Mesendoderm (in vitro differentiated cells): ENCODE measurements around the gene TCEA3.

Experiments
- DNase-seq: peaks from one replicate; pipeline ENCODE4 v3.0.0; 2013
- H2AK5ac ChIP-seq: 2 replicates; pipeline ENCODE4 v1.6.1; 2013; ENCODE audit warnings: low read length, inconsistent platforms
- H2BK120ac ChIP-seq: 2 replicates; pipeline ENCODE4 v1.6.1; 2013; ENCODE audit warnings: low read depth, mild to moderate bottlenecking, low read length, moderate library complexity, mixed read lengths
- H2BK15ac ChIP-seq: replicated peaks from 2 replicates; pipeline ENCODE4 v1.6.1; 2013; ENCODE audit warnings: low read depth, mild to moderate bottlenecking, moderate library complexity
- H2BK5ac ChIP-seq: 2 replicates; pipeline ENCODE4 v1.6.1; 2013; ENCODE audit warnings: low read length, inconsistent platforms
- H3K18ac ChIP-seq: 2 replicates; pipeline ENCODE4 v1.6.1; 2013; ENCODE audit warnings: mild to moderate bottlenecking, low read length, mixed read lengths
- H3K23ac ChIP-seq: one replicate; pipeline ENCODE4 v1.6.1; 2013; ENCODE audit warnings: low read length
- H3K27ac ChIP-seq: 2 replicates; pipeline ENCODE4 v1.5.1; 2013; ENCODE audit warnings: low read depth, mild to moderate bottlenecking, inconsistent platforms, low read length, moderate library complexity
- H3K27me3 ChIP-seq: 2 replicates; pipeline ENCODE4 v1.6.1; 2013; ENCODE audit warnings: low read length, control low read depth, mild to moderate bottlenecking, inconsistent platforms; ENCODE audit not compliant: insufficient read depth, poor library complexity
- H3K36me3 ChIP-seq: 2 replicates; pipeline ENCODE4 v1.6.1; 2013; ENCODE audit warnings: low read length, inconsistent platforms; ENCODE audit not compliant: control insufficient read depth, insufficient read depth
- H3K4ac ChIP-seq: one replicate; pipeline ENCODE4 v1.6.1; 2013; ENCODE audit warnings: low read depth, mild to moderate bottlenecking, low read length, moderate library complexity
- H3K4me1 ChIP-seq: 2 replicates; pipeline ENCODE4 v1.6.1; 2013; ENCODE audit warnings: low read depth, low read length, inconsistent platforms; ENCODE audit not compliant: control insufficient read depth
- H3K4me2 ChIP-seq: 2 replicates; pipeline ENCODE4 v1.6.1; 2013; ENCODE audit warnings: low read length
- H3K4me3 ChIP-seq: 2 replicates; pipeline ENCODE4 v1.5.1; 2013; ENCODE audit warnings: mild to moderate bottlenecking, low read length
- H3K56ac ChIP-seq: one replicate; pipeline ENCODE4 v1.6.1; 2013; ENCODE audit warnings: low read length
- H3K79me1 ChIP-seq: 2 replicates; pipeline ENCODE4 v1.6.1; 2013; ENCODE audit warnings: low read length, inconsistent platforms
- H3K79me2 ChIP-seq: 2 replicates; pipeline ENCODE4 v1.6.1; 2013; ENCODE audit warnings: mild to moderate bottlenecking, low read length; ENCODE audit not compliant: control insufficient read depth, insufficient read depth
- H3K9ac ChIP-seq: 2 replicates; pipeline ENCODE4 v1.6.1; 2013; ENCODE audit warnings: low read length, inconsistent platforms
- H4K5ac ChIP-seq: one replicate; pipeline ENCODE4 v1.6.1; 2013; ENCODE audit warnings: low read length
- H4K8ac ChIP-seq: one replicate; pipeline ENCODE4 v1.6.1; 2013; ENCODE audit warnings: low read depth, mild to moderate bottlenecking, control low read depth, low read length, moderate library complexity
- WGBS: extraction: QIAGEN DNeasy Blood & Tissue Kit; methylation state at CpG from one replicate; pipeline ENCODE4 v1.1.7; 2013; ENCODE audit warnings: low lambda C conversion rate, missing lambda C conversion rate; ENCODE audit not compliant: insufficient coverage; ENCODE audit errors: extremely low coverage; 5-methylcytosine and 5-hydroxymethylcytosine counted together

TCEA3 gene

DNA sequence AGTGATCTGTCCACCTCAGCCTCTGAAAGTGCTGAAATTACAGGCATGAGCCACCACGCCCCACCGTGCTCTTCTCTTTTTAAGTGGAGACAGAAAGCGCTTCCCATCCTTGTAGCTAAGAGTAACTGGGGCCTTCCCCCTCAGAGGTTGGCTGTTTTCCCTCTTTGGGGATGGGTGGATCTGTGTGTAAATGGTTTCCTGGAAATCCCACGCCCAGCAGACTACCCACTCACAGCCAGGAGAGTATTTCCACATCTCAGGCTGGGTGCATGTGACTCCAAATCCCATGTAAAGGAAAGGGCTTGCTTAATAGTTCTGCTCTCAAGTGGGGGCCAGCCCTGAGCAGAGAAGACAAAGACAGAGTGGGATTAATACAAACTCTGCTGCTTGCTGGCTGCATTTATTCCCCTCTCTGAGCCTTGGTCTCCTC lies 19.6 kb upstream of the TCEA3 start:
- Histone ChIP-seq H3K27ac (no peak overlapping the region), H4K5ac (no peak overlapping the region), H3K27me3 (no peaks in the 10 kb centered on the region), H3K23ac (no peak overlapping the region), H3K18ac (no peak overlapping the region), H3K9ac (no peak overlapping the region), H3K79me2 (no peaks in the 10 kb centered on the region), H3K4me1 (no peaks in the 10 kb centered on the region), H2AK5ac (no peak overlapping the region), H3K4me3 (no peak overlapping the region), H4K8ac (no peak overlapping the region), H2BK5ac (no peak overlapping the region), H3K4ac (no peak overlapping the region), H3K36me3 (peaks cover 3% of the 10 kb centered on the region), H3K56ac (no peak overlapping the region), H3K4me2 (no peak overlapping the region), H3K79me1 (no peaks in the 10 kb centered on the region), H2BK15ac (no peak overlapping the region), H2BK120ac (no peak overlapping the region)
- no CpG with 5 or more reads among the region's 4 CpGs for WGBS
- DNase-seq = no peak

DNA sequence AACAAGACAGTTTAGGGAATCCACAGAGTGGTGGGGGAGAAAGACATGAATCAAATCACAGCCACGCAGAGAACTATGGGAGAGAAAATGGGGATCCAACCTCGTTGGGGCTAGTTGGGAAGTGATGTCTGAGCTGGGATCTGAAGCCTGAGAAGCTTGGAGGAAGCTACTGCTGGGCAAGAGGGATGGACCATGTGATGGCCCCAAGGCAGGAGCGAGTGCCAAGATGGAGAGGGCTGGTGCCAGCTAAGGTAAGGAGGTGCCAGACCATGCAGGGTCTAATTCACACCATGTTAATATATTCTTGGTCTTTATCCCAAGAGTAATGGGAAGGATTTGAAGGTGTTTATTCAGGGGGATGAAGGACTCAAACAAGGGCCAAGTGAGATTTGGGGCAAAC lies 18.2 kb upstream of the TCEA3 start:
- no peaks in the 10 kb centered on the region for H3K4me1 ChIP-seq
- no peak overlapping the region for H2BK15ac ChIP-seq
- H3K79me2 ChIP-seq = no peaks in the 10 kb centered on the region
- H3K4ac ChIP-seq = no peak overlapping the region
- H2BK120ac ChIP-seq = no peak overlapping the region
- WGBS = no CpG with 5 or more reads among the region's 3 CpGs
- H2AK5ac ChIP-seq = no peak overlapping the region
- H3K27me3 ChIP-seq = no peaks in the 10 kb centered on the region
- no peak overlapping the region for H3K27ac ChIP-seq
- no peaks in the 10 kb centered on the region for H3K79me1 ChIP-seq
- H3K23ac ChIP-seq = no peak overlapping the region
- no peak overlapping the region for H4K8ac ChIP-seq
- peaks cover 2% of the 10 kb centered on the region for H3K36me3 ChIP-seq
- H3K4me3 ChIP-seq = no peak overlapping the region
- no peak for DNase-seq
- H2BK5ac ChIP-seq = no peak overlapping the region
- H3K4me2 ChIP-seq = no peak overlapping the region
- H3K18ac ChIP-seq = no peak overlapping the region
- no peak overlapping the region for H3K56ac ChIP-seq
- H4K5ac ChIP-seq = no peak overlapping the region
- H3K9ac ChIP-seq = no peak overlapping the region

DNA sequence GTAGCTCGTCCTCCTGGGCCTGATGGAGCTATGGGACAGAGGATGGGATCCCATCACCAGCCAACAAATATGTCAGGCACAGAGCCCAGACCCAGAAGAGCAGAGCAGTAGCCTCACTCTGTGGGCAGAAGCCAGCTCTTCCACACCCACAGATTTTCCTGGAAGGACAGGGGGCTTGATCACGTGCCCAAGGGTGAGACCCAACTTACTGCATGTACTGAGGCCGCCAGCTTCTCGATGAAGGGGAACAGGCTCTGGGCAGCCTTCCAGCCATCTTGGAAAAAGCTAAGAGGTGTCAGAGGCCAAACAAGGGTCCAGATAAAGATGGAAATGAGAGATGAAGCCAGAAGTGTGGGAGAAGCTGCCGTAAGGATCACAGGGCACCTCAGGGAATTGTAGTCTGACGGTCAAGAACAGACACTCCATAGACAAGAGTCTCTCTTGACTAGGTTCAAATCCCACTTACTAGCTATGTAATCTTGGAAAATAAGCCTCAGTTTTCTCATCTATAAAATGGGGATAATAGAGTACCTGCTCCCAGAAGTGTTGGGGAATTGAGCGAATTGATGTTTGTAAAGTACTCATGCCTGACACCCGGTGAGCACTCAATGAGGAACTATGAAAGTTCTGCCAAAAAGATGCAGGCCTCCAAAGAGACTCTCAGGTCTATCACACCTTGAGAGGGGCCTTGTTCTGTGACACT lies 17.0 kb upstream of the TCEA3 start:
- no peak overlapping the region for H3K4ac ChIP-seq
- H2BK120ac ChIP-seq = no peak overlapping the region
- no peak overlapping the region for H3K56ac ChIP-seq
- H2BK5ac ChIP-seq = no peak overlapping the region
- peaks cover 2% of the 10 kb centered on the region for H3K36me3 ChIP-seq
- H3K23ac ChIP-seq = no peak overlapping the region
- no peak overlapping the region for H3K18ac ChIP-seq
- no peak overlapping the region for H3K4me3 ChIP-seq
- no peak overlapping the region for H4K8ac ChIP-seq
- H2AK5ac ChIP-seq = no peak overlapping the region
- H3K27ac ChIP-seq = no peak overlapping the region
- no peaks in the 10 kb centered on the region for H3K27me3 ChIP-seq
- no peak overlapping the region for H4K5ac ChIP-seq
- DNase-seq = no peak
- H2BK15ac ChIP-seq = no peak overlapping the region
- no peaks in the 10 kb centered on the region for H3K79me2 ChIP-seq
- no peaks in the 10 kb centered on the region for H3K79me1 ChIP-seq
- H3K4me2 ChIP-seq = no peak overlapping the region
- H3K9ac ChIP-seq = no peak overlapping the region
- WGBS = no CpG with 5 or more reads among the region's 8 CpGs
- H3K4me1 ChIP-seq = no peaks in the 10 kb centered on the region

DNA sequence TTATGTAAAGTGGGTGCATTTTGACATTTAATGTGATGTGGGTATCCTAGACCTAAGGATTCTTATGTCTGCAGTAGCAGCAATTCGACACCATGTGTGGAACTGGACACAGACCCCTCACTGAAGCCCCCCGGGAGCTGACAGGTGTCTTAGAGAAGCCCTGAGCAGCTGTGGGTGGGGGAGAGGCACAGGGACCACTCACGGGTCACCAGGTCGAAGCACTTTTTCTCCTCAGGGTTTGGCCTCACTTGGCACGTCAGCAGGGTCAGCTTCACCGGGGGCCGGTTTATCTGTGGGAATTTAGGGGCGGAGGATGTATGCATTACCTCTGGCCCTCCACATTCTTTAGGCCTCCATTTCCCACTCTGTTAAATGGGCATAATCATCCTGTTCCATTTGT lies 14.0 kb upstream of the TCEA3 start:
- H3K18ac ChIP-seq = no peak overlapping the region
- no CpG with 5 or more reads among the region's 8 CpGs for WGBS
- H2AK5ac ChIP-seq = no peak overlapping the region
- H4K5ac ChIP-seq = no peak overlapping the region
- no peak overlapping the region for H3K4me2 ChIP-seq
- H3K4me1 ChIP-seq = no peaks in the 10 kb centered on the region
- H2BK15ac ChIP-seq = no peak overlapping the region
- no peak overlapping the region for H3K4me3 ChIP-seq
- H3K4ac ChIP-seq = no peak overlapping the region
- no peak overlapping the region for H3K27ac ChIP-seq
- H3K23ac ChIP-seq = no peak overlapping the region
- H3K9ac ChIP-seq = no peak overlapping the region
- no peak for DNase-seq
- H3K36me3 ChIP-seq = peaks cover 10% of the 10 kb centered on the region
- no peak overlapping the region for H2BK5ac ChIP-seq
- H3K79me1 ChIP-seq = no peaks in the 10 kb centered on the region
- no peak overlapping the region for H2BK120ac ChIP-seq
- H4K8ac ChIP-seq = no peak overlapping the region
- no peaks in the 10 kb centered on the region for H3K79me2 ChIP-seq
- no peak overlapping the region for H3K56ac ChIP-seq
- no peaks in the 10 kb centered on the region for H3K27me3 ChIP-seq

DNA sequence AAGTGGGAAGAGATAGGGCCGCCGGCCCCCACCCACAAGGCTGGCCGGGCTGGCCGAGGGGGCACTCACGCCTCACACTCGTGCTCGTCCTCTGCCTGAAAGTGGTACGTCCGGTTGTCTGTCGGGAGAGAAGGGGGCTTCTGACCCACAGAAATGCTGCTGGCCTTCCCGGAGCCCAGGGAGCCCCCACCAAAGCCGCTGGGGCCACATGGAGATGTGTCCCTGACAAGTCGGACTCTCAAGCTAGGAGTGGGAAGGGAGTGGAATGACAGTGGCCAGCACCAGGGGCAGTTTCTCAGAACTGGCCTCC lies 12.8 kb upstream of the TCEA3 start:
- no peak overlapping the region for H3K9ac ChIP-seq
- no peak overlapping the region for H3K23ac ChIP-seq
- H3K4ac ChIP-seq = no peak overlapping the region
- H2BK5ac ChIP-seq = no peak overlapping the region
- no peak overlapping the region for H2BK120ac ChIP-seq
- no peak for DNase-seq
- H3K4me1 ChIP-seq = no peaks in the 10 kb centered on the region
- no CpG with 5 or more reads among the region's 13 CpGs for WGBS
- no peaks in the 10 kb centered on the region for H3K27me3 ChIP-seq
- H2BK15ac ChIP-seq = no peak overlapping the region
- no peak overlapping the region for H3K27ac ChIP-seq
- peaks cover 12% of the 10 kb centered on the region for H3K36me3 ChIP-seq
- no peak overlapping the region for H4K5ac ChIP-seq
- H3K4me3 ChIP-seq = no peak overlapping the region
- H3K4me2 ChIP-seq = no peak overlapping the region
- H3K79me2 ChIP-seq = no peaks in the 10 kb centered on the region
- no peak overlapping the region for H3K56ac ChIP-seq
- no peak overlapping the region for H2AK5ac ChIP-seq
- no peak overlapping the region for H4K8ac ChIP-seq
- H3K18ac ChIP-seq = no peak overlapping the region
- no peaks in the 10 kb centered on the region for H3K79me1 ChIP-seq
